GM18508 (cell line): Measurements from ENCODE around the gene IL24.
"Not testable (repeated sequence)": the region's sequence is repeated elsewhere in the genome, so short reads cannot be mapped to it uniquely, and the experiment has no call there.

ENCODE experiments used
- ATAC-seq: cut with Tn5 transposase; IDR thresholded peaks from one replicate; pipeline ENCODE4 v1.9.1; 2021; ENCODE audit warnings: moderate number of reproducible peaks; ENCODE audit not compliant: insufficient read depth, unreplicated experiment

Gene IL24

GRCh38 chr1:206923009-206923960 is 26.0 kb downstream of the IL24 start:
- peak; percentile 34 for ATAC-seq

GRCh38 chr1:206923961-206924557 is 26.8 kb downstream of the IL24 start:
- not testable (repeated sequence) for ATAC-seq

GRCh38 chr1:206924592-206925105 is 27.4 kb downstream of the IL24 start:
- peak; percentile 2 for ATAC-seq

- peak; percentile 42 for ATAC-seq
Measured at GRCh38 chr1:206925106-206925736, 28.0 kb downstream of the IL24 start.

GRCh38 chr1:206926286-206926685 is 29.0 kb downstream of the IL24 start:
- no peak for ATAC-seq

- no peak for ATAC-seq
Measured at GRCh38 chr1:206929524-206929923, 32.3 kb downstream of the IL24 start.

- ATAC-seq = peak; percentile 64
Measured at GRCh38 chr1:206930210-206930798, 33.1 kb downstream of the IL24 start.

GRCh38 chr1:206931709-206932108 is 34.5 kb downstream of the IL24 start:
- ATAC-seq = no peak

- no peak for ATAC-seq
Measured at GRCh38 chr1:206932177-206932576, 34.9 kb downstream of the IL24 start.

- ATAC-seq = no peak
Measured at GRCh38 chr1:206933333-206933945, 36.2 kb downstream of the IL24 start.

- no peak for ATAC-seq
Measured at GRCh38 chr1:206935491-206936067, 38.3 kb downstream of the IL24 start.

GRCh38 chr1:206937425-206937824 is 40.2 kb downstream of the IL24 start:
- no peak for ATAC-seq

GRCh38 chr1:206939131-206939530 is 41.9 kb downstream of the IL24 start:
- no peak for ATAC-seq

- ATAC-seq = no peak
Measured at GRCh38 chr1:206939841-206940587, 42.8 kb downstream of the IL24 start.

- ATAC-seq = no peak
Measured at GRCh38 chr1:206940588-206940936, 43.3 kb downstream of the IL24 start.

GRCh38 chr1:206941766-206942418 is 44.6 kb downstream of the IL24 start:
- ATAC-seq = no peak

- ATAC-seq = no peak
Measured at GRCh38 chr1:206944703-206945102, 47.5 kb downstream of the IL24 start.

GRCh38 chr1:206945779-206946178 is 48.5 kb downstream of the IL24 start:
- no peak for ATAC-seq

- ATAC-seq = no peak
Measured at GRCh38 chr1:206946261-206946660, 49.0 kb downstream of the IL24 start, which contains the start of gene PIGR. TSS of gene PIGR (minus strand) at chr1:206946466. CDS start at chr1:206940531, 5,935 bp downstream.
